CD8-positive, alpha-beta memory T cell (primary cell): ENCODE results near the gene GABRE. TPM values are rescaled to one million over a fixed set of nuclear protein-coding genes. Genes with fewer than 3 reads are reported as not detected.

ENCODE experiments used
- CTCF ChIA-PET: fragments of 350-600 bp; sonication (Branson Sonifier 250); formaldehyde crosslinking; loops from one replicate; lab custom pipeline; 2021; ENCODE audit warnings: antibody characterized with exemption; lab: Charles Lee
- POLR2A ChIA-PET: fragments of 350-600 bp; sonication (Branson Sonifier 250); formaldehyde crosslinking; loops from one replicate; lab custom pipeline; 2021; ENCODE audit warnings: antibody characterized with exemption; lab: Charles Lee
- DNase-seq, 5 donors: peaks; one replicate each; pipeline versions ENCODE4 v3.0.0 to v3.0.0-alpha.2; 2020 to 2022; ENCODE audit warnings: mixed read lengths in 1 of 5
- H3K27ac ChIP-seq: one replicate; pipeline ENCODE4 v1.7.0; 2013; ENCODE audit warnings: low read depth, mild to moderate bottlenecking, low read length, moderate library complexity
- H3K27me3 ChIP-seq: 2 replicates; pipeline ENCODE4 v1.7.0; 2013; ENCODE audit warnings: low read length, mild to moderate bottlenecking; ENCODE audit not compliant: insufficient read depth, poor library complexity, severe bottlenecking
- H3K36me3 ChIP-seq: 2 replicates; pipeline ENCODE4 v1.7.0; 2013; ENCODE audit warnings: mild to moderate bottlenecking, low read length, moderate library complexity; ENCODE audit not compliant: insufficient read depth
- H3K4me1 ChIP-seq: 2 replicates; pipeline ENCODE4 v1.7.0; 2013; ENCODE audit warnings: mild to moderate bottlenecking, low read length, moderate library complexity; ENCODE audit not compliant: insufficient read depth
- H3K4me3 ChIP-seq: 2 replicates; pipeline ENCODE4 v1.7.0; 2013; ENCODE audit warnings: mild to moderate bottlenecking, low read length
- H3K9me3 ChIP-seq: 2 replicates; pipeline ENCODE4 v1.7.0; 2013; ENCODE audit warnings: mild to moderate bottlenecking, low read length
- H3K27ac Mint-ChIP-seq, 8 donors: one replicate each; pipeline ENCODE4 v1.8.0; 2020 to 2021; ENCODE audit warnings: mixed read lengths in 8 of 8, mild to moderate bottlenecking in 6 of 8, inconsistent platforms in 3 of 8, moderate library complexity in 3 of 8
- H3K27me3 Mint-ChIP-seq, 2 donors: one replicate each; pipeline ENCODE4 v1.8.0; 2020 to 2021; ENCODE audit warnings: mixed read lengths in 2 of 2, mild to moderate bottlenecking in 1 of 2, moderate library complexity in 1 of 2
- H3K36me3 Mint-ChIP-seq, 3 donors: one replicate each; pipeline ENCODE4 v1.8.0; 2020 to 2021; ENCODE audit warnings: mixed read lengths in 3 of 3, inconsistent platforms in 1 of 3, mild to moderate bottlenecking in 1 of 3
- H3K4me1 Mint-ChIP-seq, 3 donors: one replicate each; pipeline ENCODE4 v1.8.0; 2020 to 2021; ENCODE audit warnings: mixed read lengths in 3 of 3, inconsistent platforms in 1 of 3, mild to moderate bottlenecking in 1 of 3
- H3K4me3 Mint-ChIP-seq, 7 donors: one replicate each; pipeline ENCODE4 v1.8.0; 2020 to 2021; ENCODE audit warnings: mixed read lengths in 7 of 7, mild to moderate bottlenecking in 6 of 7, moderate library complexity in 4 of 7, inconsistent platforms in 2 of 7
- H3K9me3 Mint-ChIP-seq, 5 donors: one replicate each; pipeline ENCODE4 v1.8.0; 2020 to 2022; ENCODE audit warnings: mixed read lengths in 5 of 5, mild to moderate bottlenecking in 3 of 5, moderate library complexity in 2 of 5, inconsistent platforms in 1 of 5
- polyA plus RNA-seq: library from polyadenylated mRNA; unstranded; fragments of 300-500 nt; fragmentation: Illumina TruSeq; gene quantifications from one replicate; pipeline ENCODE4 v1.2.3, GENCODE V29; 2021
- total RNA-seq, 2 experiments: library from RNA; stranded (reverse); gene quantifications; one replicate each; pipeline ENCODE4 v1.2.3, GENCODE V29; 2021

GABRE gene
- total and polyA plus RNA-seq, 3 experiments from 2014 or later, result not detected

DNA sequence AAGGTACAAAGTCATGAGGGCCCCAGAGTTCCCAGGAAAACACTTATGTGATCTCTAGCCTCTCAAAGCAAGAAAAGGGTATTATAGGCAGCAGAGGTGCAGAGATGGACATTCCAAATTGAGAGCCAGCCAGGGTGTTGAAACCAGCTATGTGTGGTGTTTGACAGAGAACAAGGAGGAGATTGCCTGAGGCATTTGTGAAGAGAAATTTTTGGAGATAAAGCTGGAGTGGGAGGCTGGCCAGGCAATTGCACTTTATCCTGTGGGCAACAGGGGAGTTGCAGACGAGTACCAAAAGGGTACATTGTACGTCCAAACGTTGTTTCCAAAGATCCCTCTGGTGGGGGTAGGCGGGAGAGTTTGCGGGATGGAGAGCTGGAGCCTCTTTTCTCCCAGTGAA lies 2.5 kb upstream of the GABRE start:
- no peak for DNase-seq
- Mint-ChIP-seq H3K4me1 (peaks cover 0 to 2% (median 0%) of the 10 kb centered on the region in 3 donors), H3K36me3 (no peaks in the 10 kb centered on the region), H3K27ac (no peak overlapping the region), H3K9me3 (peaks cover 0 to 4% (median 0%) of the 10 kb centered on the region in 5 donors), H3K27me3 (peaks cover 10 to 23% of the 10 kb centered on the region in 2 donors), H3K4me3 (no peak overlapping the region)
- CTCF ChIA-PET, result no interaction called here
- no peaks in the 10 kb centered on the region for H3K9me3 ChIP-seq
- POLR2A ChIA-PET, result no interaction called here
- H3K27ac ChIP-seq, result no peak overlapping the region
- H3K27me3 ChIP-seq, result no peaks in the 10 kb centered on the region
- no peaks in the 10 kb centered on the region for H3K36me3 ChIP-seq
- H3K4me1 ChIP-seq, result no peaks in the 10 kb centered on the region
- H3K4me3 ChIP-seq, result no peak overlapping the region

DNA sequence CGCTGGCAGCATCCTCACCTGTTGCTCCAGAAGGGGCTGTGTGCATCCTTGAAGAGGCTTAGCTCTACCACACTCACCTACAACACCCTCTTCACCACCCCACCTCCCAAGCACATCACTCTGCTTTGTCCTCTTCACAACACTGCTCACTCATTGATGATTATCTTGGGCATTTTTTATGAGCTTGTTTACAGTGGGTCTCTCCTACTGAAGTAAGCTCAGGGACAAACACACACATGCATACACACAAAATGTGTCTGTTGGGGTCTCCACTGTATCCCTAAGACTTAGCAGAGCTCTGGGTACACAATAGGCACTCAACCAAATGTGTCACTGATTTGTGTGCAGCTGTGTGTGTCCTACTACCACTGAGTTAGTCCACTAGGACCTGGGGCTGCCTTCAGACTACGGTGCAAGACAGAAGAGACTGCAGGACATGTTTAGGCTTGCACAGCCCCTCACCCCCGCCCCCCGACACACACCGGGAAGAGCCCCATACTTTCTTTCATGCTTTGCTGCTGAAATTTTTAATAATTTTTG lies 1.3 kb upstream of the GABRE start:
- Mint-ChIP-seq H3K36me3 (no peaks in the 10 kb centered on the region), H3K4me1 (peaks cover 0 to 2% (median 0%) of the 10 kb centered on the region in 3 donors), H3K9me3 (peaks cover 0 to 4% (median 0%) of the 10 kb centered on the region in 5 donors), H3K4me3 (no peak overlapping the region), H3K27me3 (peaks cover 10 to 23% of the 10 kb centered on the region in 2 donors), H3K27ac (no peak overlapping the region)
- Histone ChIP-seq H3K4me3 (no peak overlapping the region), H3K36me3 (no peaks in the 10 kb centered on the region), H3K4me1 (no peaks in the 10 kb centered on the region), H3K27ac (no peak overlapping the region), H3K27me3 (no peaks in the 10 kb centered on the region), H3K9me3 (no peaks in the 10 kb centered on the region)
- ChIA-PET CTCF (no interaction called here), POLR2A (no interaction called here)
- no peak for DNase-seq

DNA sequence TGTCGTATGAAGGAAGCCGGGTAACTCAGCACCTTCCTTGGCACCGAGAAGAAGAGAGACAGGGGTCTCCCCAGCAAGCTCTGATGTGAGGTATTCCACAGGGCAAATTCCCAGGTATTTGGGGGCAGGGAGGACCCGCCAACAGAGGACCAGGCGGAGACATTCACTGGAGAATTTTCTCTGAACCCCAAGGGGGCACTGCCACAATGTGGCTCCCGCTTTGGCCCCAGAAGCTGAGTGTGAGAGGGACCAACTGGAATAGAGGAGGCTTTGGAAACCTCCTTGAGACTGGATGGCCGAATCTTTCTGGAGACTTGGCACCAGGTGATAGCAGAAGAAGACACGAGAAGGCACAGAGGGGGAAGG lies 735 bp upstream of the GABRE start:
- peaks cover 10 to 23% of the 10 kb centered on the region in 2 donors for H3K27me3 Mint-ChIP-seq
- Histone ChIP-seq H3K9me3 (no peaks in the 10 kb centered on the region), H3K36me3 (no peaks in the 10 kb centered on the region), H3K27ac (peak overlapping the region; percentile 38), H3K27me3 (no peaks in the 10 kb centered on the region), H3K4me1 (no peaks in the 10 kb centered on the region), H3K4me3 (no peak overlapping the region)
- DNase-seq, result no peak
- ChIA-PET POLR2A (no interaction called here), CTCF (no interaction called here)
- H3K4me1 Mint-ChIP-seq, result peaks cover 0 to 2% (median 0%) of the 10 kb centered on the region in 3 donors
- no peak overlapping the region for H3K27ac Mint-ChIP-seq
- no peaks in the 10 kb centered on the region for H3K36me3 Mint-ChIP-seq
- peaks cover 0 to 4% (median 0%) of the 10 kb centered on the region in 5 donors for H3K9me3 Mint-ChIP-seq
- H3K4me3 Mint-ChIP-seq, result no peak overlapping the region

DNA sequence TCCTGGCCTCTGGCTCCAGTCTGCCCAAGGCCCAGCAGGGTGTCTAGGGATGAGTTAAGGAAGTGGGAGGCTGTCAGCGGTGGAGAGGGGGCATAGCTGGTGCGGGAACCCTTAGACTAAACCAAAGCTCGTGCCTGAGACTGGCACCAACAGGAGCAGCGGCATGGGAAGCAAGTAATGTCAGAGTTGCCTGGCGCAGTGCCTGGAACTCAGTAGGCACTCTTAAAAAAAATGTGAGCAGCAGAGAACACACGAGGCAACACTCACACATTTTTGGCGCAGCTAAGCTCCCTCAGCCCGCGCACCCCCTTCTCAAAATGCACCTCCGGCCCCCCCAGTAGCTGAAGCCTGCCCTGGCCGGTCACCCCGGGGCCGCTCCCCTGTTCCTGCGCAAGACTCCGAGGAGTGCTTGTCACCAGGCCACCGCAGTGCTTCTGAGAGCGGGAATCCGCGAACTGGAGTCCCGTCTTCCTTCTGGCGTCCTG lies 583 bp downstream of the GABRE start:
- Histone ChIP-seq H3K27me3 (no peaks in the 10 kb centered on the region), H3K4me3 (no peak overlapping the region), H3K36me3 (no peaks in the 10 kb centered on the region), H3K4me1 (no peaks in the 10 kb centered on the region), H3K9me3 (no peaks in the 10 kb centered on the region), H3K27ac (peak overlapping the region; percentile 57)
- DNase-seq, result no peak
- Mint-ChIP-seq H3K27me3 (peaks cover 10 to 23% of the 10 kb centered on the region in 2 donors), H3K27ac (no peak overlapping the region), H3K36me3 (no peaks in the 10 kb centered on the region), H3K9me3 (peaks cover 0 to 4% (median 0%) of the 10 kb centered on the region in 5 donors), H3K4me3 (no peak overlapping the region), H3K4me1 (peaks cover 0 to 2% (median 0%) of the 10 kb centered on the region in 3 donors)
- ChIA-PET POLR2A (no interaction called here), CTCF (no interaction called here)

DNA sequence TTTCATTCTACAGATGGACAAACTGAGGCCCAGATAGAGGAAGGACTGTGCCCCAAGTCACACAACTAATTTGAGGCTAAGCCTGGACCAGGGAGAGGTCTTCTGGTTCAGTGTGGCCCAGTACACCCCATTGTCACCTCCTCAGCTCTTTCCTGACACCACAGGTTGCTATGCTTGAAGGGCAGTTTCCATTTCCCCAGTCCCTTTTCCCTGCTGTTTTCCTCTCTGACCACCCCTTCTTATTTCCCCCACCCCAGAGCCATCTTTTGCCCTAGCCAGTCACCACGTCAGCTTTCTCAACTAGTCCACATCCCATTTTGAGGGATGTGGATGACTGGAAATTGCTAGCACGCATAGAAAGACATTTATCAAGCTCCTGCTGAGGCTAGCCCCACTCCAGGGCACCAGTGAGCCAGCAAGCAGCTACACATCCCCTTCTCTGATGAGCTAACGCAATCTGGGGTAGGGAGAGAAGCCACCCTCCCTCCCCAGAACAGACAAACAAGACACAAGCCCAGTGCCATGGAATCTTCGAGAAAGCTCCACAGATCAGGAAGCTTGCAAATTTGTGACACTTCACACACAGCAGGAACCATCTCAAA lies 1.3 kb downstream of the GABRE start:
- CTCF ChIA-PET, result no interaction called here

DNA sequence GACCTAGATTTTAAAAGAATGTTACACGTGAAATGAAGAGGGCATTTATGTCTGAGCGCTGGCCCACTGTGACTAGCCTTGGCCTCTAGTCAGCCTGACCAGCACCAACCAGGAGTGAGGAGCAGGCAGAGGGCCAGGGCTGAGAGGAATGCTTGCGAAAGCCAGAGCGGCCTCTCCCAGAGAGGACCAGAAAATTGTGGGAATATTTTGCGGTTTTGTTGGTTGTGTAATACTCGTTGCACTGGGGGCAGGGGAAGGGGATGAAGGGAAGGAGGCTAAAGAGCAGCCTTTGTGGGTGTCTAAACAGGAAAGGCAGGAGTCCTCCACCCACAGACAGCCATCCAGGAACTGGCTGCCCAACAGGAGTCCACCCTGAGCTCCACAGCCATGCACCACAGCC lies 3.8 kb downstream of the GABRE start:
- Mint-ChIP-seq H3K27me3 (peaks cover 10 to 17% of the 10 kb centered on the region in 2 donors), H3K27ac (no peak overlapping the region), H3K4me3 (no peak overlapping the region), H3K9me3 (peaks cover 0 to 4% (median 0%) of the 10 kb centered on the region in 5 donors), H3K4me1 (peaks cover 0 to 2% (median 0%) of the 10 kb centered on the region in 3 donors), H3K36me3 (no peaks in the 10 kb centered on the region)
- H3K36me3 ChIP-seq, result no peaks in the 10 kb centered on the region
- DNase-seq, result no peak
- H3K4me1 ChIP-seq, result no peaks in the 10 kb centered on the region
- ChIA-PET CTCF (no interaction called here), POLR2A (no interaction called here)
- H3K27ac ChIP-seq, result no peak overlapping the region
- no peak overlapping the region for H3K4me3 ChIP-seq
- H3K27me3 ChIP-seq, result no peaks in the 10 kb centered on the region
- H3K9me3 ChIP-seq, result no peaks in the 10 kb centered on the region

More for the DNA sequence above, 1.3 kb downstream of the GABRE start:
- H3K27me3 Mint-ChIP-seq, result peaks cover 10 to 23% of the 10 kb centered on the region in 2 donors
- H3K36me3 Mint-ChIP-seq, result no peaks in the 10 kb centered on the region
- no peak for DNase-seq
- peaks cover 0 to 4% (median 0%) of the 10 kb centered on the region in 5 donors for H3K9me3 Mint-ChIP-seq
- POLR2A ChIA-PET, result no interaction called here
- peaks cover 0 to 2% (median 0%) of the 10 kb centered on the region in 3 donors for H3K4me1 Mint-ChIP-seq
- no peaks in the 10 kb centered on the region for H3K27me3 ChIP-seq
- H3K4me3 ChIP-seq, result no peak overlapping the region
- no peak overlapping the region for H3K4me3 Mint-ChIP-seq
- no peaks in the 10 kb centered on the region for H3K9me3 ChIP-seq
- no peak overlapping the region for H3K27ac Mint-ChIP-seq
- H3K36me3 ChIP-seq, result no peaks in the 10 kb centered on the region
- H3K4me1 ChIP-seq, result no peaks in the 10 kb centered on the region
- H3K27ac ChIP-seq, result peak overlapping the region; percentile 57

DNA sequence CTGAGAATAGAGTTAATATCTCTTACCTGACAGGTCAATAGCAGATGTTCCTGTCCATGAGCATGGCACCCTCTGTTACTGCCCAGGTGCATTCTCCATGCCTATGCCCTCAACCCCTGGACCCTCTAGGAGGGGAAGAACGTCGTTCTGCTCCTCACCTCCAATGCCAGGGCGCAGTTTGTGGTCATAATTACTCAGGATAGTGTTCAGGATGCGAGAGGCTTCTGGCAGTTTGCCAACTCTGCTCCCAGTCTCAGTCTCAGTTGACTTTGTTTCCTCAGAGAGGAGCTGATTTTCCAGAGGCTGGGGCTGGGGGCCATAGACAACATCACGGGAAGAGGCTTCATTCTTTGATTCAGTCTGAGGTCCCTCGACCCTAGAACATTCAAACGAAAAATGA lies 4.4 kb downstream of the GABRE start:
- Mint-ChIP-seq H3K27me3 (peaks cover 10 to 11% of the 10 kb centered on the region in 2 donors), H3K4me1 (peaks cover 0 to 2% (median 0%) of the 10 kb centered on the region in 3 donors), H3K36me3 (no peaks in the 10 kb centered on the region), H3K4me3 (no peak overlapping the region), H3K9me3 (peaks cover 0 to 4% (median 0%) of the 10 kb centered on the region in 5 donors), H3K27ac (no peak overlapping the region)
- H3K36me3 ChIP-seq, result no peaks in the 10 kb centered on the region
- ChIA-PET CTCF (no interaction called here), POLR2A (no interaction called here)
- no peaks in the 10 kb centered on the region for H3K4me1 ChIP-seq
- no peaks in the 10 kb centered on the region for H3K27me3 ChIP-seq
- H3K4me3 ChIP-seq, result no peak overlapping the region
- DNase-seq, result no peak
- no peaks in the 10 kb centered on the region for H3K9me3 ChIP-seq
- H3K27ac ChIP-seq, result no peak overlapping the region

DNA sequence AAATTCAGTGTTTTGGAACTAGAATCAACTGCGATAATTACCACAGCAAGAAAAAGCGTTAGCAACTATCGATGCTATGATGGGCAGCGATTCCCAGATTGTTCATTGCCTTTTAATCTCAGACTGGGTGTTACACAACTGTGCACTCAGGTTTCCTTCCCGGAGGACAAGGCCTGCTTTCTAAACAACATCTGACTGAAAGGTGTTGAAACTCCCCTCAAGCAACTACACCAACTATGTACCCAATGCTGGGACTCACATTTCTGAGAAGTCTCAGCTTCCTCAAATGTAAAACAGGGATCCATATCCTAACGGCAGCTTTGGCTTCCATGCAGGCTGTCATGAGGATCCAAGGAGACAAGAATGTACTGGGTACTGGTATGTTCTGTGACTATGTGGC lies 8.2 kb downstream of the GABRE start:
- Mint-ChIP-seq H3K36me3 (no peaks in the 10 kb centered on the region), H3K4me1 (no peaks in the 10 kb centered on the region), H3K4me3 (no peak overlapping the region), H3K27ac (no peak overlapping the region), H3K9me3 (no peaks in the 10 kb centered on the region), H3K27me3 (peaks cover 0 to 4% of the 10 kb centered on the region in 2 donors)
- Histone ChIP-seq H3K4me1 (no peaks in the 10 kb centered on the region), H3K36me3 (no peaks in the 10 kb centered on the region), H3K9me3 (no peaks in the 10 kb centered on the region), H3K27me3 (no peaks in the 10 kb centered on the region), H3K4me3 (no peak overlapping the region), H3K27ac (no peak overlapping the region)
- POLR2A ChIA-PET, result no interaction called here
- CTCF ChIA-PET, result no interaction called here
- DNase-seq, result no peak
